NOMO-1 (cell line): Measurements from ENCODE around the gene NUDT16L1.
A peak's percentile ranks its signal among the peaks of the same experiment; 100 is the strongest.

Source experiments
- DNase-seq, 2 experiments: peaks; one replicate each; lab custom pipeline; 2025; ENCODE audit not compliant: unreplicated experiment in 2 of 2; lab: John Stamatoyannopoulos, UW

The NUDT16L1 gene

DNA sequence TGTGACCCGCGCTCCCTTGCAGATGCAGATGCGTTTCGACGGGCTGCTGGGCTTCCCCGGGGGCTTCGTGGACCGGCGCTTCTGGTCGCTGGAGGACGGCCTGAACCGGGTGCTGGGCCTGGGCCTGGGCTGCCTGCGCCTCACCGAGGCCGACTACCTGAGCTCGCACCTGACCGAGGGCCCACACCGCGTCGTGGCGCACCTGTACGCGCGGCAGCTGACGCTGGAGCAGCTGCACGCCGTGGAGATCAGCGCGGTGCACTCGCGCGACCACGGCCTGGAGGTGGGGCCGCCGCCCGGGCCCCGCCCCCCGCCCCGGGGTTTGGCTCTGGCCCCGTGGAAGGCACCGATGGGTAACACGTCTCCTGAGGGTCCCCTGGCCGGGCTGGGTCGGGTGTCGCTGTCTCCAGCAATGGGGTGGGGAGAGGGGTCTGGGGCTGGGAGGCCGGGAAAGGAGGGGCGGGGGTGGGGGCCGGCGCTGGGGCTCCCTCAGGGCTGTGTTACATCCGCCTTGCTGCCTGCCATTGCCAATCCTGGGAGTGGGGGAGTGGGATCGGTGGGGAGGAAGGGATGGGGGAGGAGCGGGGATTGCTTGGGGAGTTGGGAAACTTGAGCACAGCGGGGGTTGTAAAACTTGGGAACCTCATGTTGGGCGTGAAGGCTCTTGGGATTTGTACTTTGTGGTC lies 737 bp downstream of the NUDT16L1 start:
- DNase-seq: peak in 1 of 2 experiments; percentile 3

DNA sequence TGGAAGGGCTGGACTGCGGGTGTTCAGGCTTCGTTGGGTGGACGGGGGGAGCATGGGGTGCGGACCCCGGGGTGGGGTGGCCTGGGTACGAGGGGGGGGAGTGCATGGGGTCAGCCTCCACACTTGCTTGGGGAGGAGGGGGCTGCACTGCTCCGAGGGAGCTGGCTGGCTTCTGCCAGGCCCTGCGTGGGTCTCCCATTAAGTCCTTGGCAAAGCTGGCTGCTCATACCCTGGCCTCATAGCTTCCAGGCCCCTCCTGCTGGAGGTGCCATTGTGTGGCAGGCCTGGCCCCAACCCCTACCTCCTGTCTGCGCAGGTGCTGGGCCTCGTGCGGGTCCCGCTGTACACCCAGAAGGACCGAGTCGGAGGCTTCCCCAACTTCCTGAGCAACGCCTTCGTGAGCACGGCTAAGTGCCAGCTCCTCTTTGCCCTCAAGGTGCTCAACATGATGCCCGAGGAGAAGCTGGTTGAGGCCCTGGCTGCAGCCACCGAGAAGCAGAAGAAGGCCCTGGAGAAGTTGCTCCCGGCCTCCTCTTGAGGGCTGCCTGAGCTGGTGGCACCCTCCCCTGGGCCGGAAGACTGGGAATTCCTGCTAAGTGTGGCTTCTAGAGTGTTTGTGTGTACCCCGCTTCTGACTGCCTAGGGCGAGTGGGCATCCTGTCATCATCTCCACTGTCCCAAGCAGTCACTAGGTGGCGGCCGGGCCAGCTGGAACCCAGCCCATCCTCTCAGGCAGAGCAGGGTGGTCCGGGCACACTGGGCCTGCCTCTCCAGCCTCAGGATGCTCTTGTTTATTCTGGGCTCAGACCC lies 1.5 kb downstream of the NUDT16L1 start:
- DNase-seq: no peak

- no peak for DNase-seq
These were observed 2.3 kb downstream of the NUDT16L1 start for GRCh38 chr16:4695473-4696171.

DNA sequence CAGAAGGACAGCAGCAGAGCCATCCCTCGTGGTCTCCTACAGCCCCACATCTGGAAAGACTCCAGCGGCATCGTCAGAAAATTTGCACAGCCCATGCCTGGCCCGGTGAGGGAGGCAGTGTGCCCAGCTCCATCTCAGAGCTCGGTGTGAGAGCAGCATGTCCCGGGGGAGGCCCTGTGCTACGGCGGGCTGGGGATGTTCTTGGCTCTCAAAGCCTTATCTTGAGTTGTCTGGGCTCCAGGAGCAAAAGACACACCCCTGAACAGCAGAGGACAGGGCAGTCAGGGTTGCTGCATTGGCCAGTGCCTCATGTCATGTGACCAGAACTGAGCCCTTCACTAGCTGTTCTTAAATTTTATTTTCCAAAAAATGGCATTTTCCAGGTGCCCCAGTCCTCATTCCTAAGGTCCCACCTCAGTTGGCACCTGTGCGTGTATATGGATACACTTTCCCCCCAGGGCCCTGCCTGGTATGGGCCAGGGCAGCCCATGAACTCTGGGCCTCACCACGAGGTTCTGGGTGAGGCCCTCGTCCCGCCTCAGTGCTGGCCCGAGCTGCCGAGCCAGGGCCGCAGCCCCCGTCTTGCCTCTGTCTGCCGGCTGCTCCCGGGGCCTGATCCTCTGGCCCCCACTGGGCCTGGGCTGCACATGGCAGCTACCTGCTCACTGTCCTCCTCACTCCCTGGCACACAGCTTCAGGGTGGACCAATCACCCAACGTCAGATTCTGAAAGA lies 3.0 kb downstream of the NUDT16L1 start:
- DNase-seq: no peak

DNA sequence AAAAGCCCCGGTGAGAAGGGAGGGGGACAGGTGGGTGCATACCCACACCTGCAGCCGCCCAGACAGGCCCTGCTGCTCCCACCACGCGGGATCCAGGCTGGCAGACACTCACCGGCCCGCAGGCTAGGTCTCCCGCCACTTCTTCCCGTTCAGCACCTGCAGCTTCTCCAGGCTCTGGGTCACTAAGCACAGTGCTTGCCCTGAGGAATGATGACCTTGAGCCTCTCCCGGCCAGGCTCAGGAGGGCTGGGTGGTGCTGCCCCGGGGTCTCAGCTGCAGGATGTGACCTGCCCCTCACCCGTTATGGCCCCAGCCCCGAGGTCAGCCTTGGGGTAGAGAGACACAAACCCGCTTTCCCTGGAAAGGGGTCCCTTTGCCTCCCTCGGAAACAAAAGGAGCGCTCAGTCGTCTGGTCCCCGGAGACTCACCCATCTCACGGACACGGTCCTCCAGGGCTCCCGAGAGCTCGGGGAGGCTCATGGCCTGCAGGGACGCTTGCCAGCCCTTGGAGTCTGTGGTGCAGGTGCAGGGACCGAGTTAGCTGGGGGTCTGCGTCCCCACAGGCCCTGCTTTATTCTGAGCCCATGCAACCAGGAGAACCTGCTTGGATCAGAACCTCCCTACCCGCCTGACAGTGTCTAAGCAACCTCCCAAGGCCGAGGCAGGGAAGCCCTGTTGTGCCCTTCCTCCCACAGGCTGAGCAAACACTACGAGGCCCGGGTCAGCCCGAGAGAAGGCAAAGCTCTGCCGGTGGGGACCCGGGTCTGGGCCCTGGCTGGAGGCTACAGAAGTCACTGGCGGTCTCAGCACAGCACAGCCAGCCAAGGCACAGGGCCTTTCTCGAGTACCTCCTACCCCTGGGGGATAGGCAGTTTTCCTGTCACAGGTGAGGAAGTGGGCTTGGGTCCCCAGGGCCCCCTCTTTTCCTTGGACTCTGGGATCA lies 3.8 kb downstream of the NUDT16L1 start:
- DNase-seq: no peak

GRCh38 chr16:4697848-4698291 lies 4.5 kb downstream of the NUDT16L1 start:
- no peak for DNase-seq

DNA sequence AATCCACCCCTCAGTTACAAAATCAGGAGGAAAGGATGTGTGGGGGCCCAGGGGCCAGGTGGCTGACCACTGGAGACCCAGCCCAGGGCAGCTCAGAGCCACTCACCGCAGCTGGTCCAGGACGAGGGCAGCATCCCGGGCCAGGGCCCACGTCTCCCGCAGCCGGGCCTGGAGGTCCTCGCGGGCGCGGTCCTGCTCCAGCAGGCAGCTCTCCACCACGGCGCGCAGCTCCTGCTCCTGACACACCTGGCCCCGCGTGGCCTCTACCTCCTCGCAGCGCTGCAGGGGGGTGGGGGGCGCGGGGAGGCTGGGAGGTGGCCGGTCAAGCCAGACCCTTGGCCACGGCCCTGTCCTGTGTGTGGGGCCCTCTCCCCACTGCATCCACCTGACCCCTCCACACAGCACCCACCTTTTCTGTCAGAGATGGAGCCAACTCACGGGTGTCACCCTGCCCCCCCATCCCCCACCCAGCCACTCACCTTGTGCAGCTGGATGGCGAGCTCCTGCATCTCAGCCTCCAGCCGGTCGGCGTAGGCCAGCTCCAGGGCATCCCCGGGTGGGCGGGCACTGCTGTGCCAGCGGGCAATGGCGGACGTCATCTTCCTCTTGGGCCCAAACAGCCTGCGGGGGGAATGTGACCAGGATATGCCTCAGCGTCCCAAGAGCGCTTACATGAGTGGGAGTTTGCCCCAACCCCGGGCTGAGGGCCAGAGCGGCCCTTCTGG lies 5.1 kb downstream of the NUDT16L1 start:
- no peak for DNase-seq

DNA sequence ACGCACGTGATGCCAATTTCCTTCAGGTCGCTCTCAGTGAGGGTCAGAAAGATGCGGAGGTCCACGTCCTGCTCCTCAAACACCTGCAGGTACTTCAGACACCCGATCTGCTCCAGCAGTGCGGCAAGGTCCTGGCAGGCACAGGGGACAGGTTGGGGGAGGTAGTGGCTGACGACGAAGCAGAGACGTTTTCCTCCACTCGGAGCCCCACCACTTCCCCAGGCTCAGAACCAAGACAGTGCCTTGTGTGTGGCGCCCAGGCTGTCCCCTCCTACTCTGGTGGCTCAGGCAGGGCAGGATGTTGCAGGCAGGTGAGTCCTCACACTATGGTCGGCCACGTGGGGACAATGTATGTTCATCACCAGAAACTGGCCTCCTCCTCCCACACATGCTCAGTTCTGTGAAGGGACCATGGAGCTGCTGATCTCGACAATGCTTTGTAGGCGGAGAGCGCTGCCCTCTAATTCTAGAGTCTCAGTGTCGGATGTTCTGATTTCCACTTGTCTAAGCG lies 5.7 kb downstream of the NUDT16L1 start:
- DNase-seq: no peak

DNA sequence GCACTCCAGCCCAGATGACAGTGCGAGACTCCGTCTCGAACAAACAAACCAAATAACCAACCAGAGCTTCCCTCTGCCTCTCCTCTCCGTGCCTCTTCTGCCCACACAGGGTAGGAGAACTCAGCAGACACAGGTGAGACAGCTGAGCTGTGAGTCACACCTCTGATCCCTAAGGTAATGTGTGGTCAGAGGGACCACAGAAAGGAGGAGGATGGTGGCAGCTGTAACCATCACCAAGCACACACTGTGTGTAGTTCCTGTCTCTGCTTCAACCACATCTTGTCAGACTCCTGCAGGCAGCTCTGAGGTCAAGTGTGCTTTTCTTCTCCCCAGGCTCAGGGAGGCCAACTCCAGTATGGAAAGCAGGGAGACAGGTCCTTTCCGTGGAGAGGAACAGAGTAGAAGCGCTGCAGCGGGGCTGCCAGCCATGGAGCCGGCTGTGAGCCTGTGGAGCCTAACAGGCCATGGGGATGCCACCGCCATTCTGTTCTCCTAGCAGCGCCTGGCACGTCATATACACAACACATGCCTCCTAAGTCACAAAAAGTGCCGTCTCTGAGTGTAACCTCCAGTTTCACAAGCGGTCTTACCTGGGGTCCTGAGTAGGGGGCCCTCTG lies 7.1 kb downstream of the NUDT16L1 start:
- DNase-seq: no peak

DNA sequence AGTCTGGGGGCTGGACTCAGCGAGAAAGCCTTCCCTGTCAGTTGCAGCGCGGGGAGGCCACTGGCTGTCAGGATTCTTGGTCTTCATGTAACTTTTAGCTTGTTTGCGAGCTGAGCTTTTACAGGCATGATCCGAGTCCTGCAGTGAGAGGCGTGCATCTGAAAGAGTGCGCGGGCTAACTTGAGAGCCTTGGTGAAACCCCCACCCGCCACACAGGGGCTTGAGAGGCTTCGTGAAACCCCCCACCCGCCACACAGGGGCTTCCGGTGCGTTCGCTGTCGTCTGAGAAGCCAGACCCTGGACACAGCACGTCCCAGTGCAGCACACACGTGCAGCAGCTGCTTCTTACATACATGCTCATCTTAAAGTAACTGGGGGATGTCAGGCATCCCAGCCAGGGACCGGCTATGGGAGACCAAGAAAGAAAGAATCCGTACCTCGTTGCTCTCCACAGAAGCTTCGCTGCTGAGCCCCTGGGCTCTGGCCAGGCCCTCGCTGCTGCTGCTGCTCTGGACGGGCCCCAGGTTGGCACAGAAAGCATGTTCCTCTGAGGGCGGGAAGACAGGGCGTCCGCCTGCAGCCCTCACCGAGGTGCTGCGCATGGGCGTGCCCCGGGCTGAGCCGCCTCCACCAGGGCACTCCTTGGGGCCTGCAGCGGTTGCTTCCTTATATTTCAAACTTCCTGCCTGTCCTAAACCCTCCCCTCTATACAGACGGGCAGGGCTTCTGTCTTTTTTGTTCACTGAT lies 7.8 kb downstream of the NUDT16L1 start:
- DNase-seq: no peak

DNA sequence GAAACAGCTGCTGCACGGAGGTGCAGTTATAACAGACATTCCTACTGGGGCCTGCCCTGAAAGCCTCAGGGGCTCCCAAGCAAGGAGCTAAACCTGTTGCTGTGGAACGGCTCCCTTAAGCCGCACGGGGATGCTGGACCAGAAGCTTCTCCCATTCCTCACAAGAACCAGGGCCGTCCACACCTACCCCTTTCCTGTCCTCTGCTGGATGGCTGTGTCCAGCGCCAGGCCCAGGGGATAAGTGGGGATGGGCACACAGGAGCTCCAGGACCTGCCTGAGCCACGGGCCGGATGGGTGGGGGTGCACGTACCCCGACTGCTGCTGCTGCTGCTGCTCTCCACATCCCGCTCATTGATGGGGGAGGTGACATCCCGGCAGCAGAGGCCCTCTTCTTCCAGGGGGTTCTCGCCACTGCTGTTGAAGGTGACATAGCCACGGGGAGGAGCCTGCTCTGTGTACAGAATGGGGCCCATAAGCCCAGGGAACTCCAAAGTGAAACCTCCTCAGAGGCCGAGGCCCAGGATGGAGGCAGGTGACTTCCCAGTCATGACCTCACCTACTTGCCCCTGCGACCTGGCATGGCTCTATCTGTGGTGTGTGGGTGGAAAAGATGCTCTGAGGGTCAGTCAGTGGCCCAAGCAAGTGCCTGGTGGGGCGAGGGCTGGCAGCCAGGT lies 8.6 kb downstream of the NUDT16L1 start:
- no peak for DNase-seq

DNA sequence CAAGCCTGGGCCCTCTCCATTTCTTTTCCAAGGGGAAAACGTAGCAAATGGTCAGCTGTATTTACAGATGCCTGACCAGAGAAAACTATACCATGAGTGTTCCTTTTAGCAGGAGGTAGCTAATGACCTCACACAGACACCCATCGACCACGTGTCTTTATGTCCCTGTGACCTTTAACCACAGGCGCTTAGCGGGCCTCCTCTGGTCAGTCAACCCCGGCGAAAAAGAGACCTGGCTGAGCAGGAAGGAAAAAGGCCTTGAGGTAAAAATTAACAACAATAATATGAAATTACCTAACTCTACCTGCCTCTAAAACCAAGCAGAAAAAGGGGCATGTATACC lies 9.1 kb downstream of the NUDT16L1 start:
- DNase-seq: no peak

- DNase-seq: no peak
These were observed 10.5 kb downstream of the NUDT16L1 start for GRCh38 chr16:4703906-4704305.

DNA sequence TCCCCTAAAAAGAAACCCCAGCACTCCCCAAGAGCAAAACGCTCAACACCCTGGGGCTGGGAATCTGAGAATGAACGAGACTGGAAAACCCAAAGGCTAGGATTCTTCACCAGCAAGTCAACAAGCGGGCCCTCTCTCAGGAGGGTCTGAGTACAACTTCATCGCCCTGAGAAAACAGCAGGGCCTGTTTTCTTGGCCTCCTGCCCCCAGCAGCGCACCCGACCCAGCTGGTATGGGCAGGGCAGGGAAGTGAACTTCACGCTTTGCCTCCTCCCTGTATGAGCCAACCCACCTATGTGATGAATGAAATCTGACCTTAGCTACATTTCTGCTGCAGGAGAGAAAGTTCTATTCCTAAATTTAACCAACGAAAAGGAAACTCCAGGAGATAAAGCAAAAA lies 11.1 kb downstream of the NUDT16L1 start:
- no peak for DNase-seq

GRCh38 chr16:4704913-4705312 lies 11.6 kb downstream of the NUDT16L1 start:
- DNase-seq: no peak

DNA sequence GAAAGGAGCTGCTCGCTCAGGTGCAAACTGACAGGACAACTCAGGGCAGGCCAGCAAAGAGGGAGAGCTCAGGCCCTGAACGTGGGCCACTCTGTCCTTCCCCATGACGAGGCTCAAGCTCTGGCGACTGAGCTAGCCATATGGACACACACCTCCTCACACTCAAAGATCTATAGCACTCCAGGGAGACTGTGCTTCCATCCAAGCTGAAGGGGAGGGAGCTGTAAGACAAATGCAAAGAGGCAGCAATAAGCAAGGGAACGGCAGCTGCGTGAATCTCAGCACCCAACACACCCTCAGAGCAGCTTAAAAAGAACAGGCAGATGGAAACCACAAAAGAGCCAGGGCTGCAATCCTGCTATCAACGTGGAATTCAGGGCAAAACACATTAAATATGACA lies 13.5 kb downstream of the NUDT16L1 start:
- DNase-seq: no peak

DNA sequence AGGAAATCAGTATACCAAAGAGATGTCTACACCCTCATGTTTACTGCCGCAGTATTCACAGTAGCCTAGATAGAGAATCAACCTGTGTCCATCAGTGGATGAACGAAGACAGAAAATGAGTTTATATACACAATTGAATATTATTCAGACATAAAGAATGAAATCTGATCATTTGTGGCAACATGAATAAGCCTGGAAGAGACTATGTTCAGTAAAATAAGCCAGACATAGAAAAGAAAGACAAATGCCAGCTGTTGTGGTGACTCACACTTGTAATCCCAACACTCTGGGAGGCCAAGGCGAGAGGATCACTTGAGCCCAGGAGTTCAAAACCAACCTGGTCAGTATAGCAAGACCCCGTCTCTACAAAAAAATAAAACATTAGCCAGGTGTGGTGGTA lies 16.1 kb downstream of the NUDT16L1 start:
- DNase-seq: no peak
